Neural cell (in vitro differentiated cells): ENCODE results near the gene VPS13D. TPM values are rescaled to one million over a fixed set of nuclear protein-coding genes. Genes with fewer than 3 reads are reported as not detected.

Experiments
- H2AFZ ChIP-seq: fragments of 200-600, 300-800 bp; sonication (generic), shearing (Covaris generic); 2 replicates; pipeline ENCODE4 v1.6.0; 2014; ENCODE audit warnings: low read depth, mild to moderate bottlenecking, antibody characterized with exemption, low read length, moderate library complexity
- H3F3A ChIP-seq: fragments of 200-600 bp; shearing (Covaris generic); 2 replicates; pipeline ENCODE4 v1.6.1; 2016; ENCODE audit warnings: mild to moderate bottlenecking, moderate library complexity, mixed read lengths, antibody characterized with exemption, low read length; ENCODE audit not compliant: insufficient read depth, poor library complexity, severe bottlenecking
- H3K27ac ChIP-seq: fragments of 200-600, 300-800 bp; sonication (generic), shearing (Covaris generic); 2 replicates; pipeline ENCODE4 v1.5.1; 2014; ENCODE audit warnings: mild to moderate bottlenecking, low read length, moderate library complexity
- H3K27me3 ChIP-seq: fragments of 300-800, 200-600 bp; sonication (generic), shearing (Covaris generic); 2 replicates; pipeline ENCODE4 v1.6.0; 2014; ENCODE audit warnings: mild to moderate bottlenecking, low read depth, low read length, moderate library complexity; ENCODE audit not compliant: insufficient read depth
- H3K36me3 ChIP-seq: fragments of 300-800, 200-600 bp; sonication (generic), shearing (Covaris generic); 2 replicates; pipeline ENCODE4 v1.5.1; 2014; ENCODE audit warnings: mild to moderate bottlenecking, antibody characterized with exemption, low read length, moderate library complexity; ENCODE audit not compliant: insufficient read depth
- H3K4me2 ChIP-seq: fragments of 300-800, 200-600 bp; sonication (generic), shearing (Covaris generic); 2 replicates; pipeline ENCODE4 v1.6.0; 2014; ENCODE audit warnings: mild to moderate bottlenecking, low read length
- H3K4me3 ChIP-seq: fragments of 300-800, 200-600 bp; sonication (generic), shearing (Covaris generic); 2 replicates; pipeline ENCODE4 v1.5.1; 2014; ENCODE audit warnings: mild to moderate bottlenecking, low read length, moderate library complexity
- H3K79me2 ChIP-seq: fragments of 200-600 bp; shearing (Covaris generic); replicated peaks from 2 replicates; pipeline ENCODE4 v1.6.0; 2014; ENCODE audit warnings: mild to moderate bottlenecking, low read length, moderate library complexity; ENCODE audit not compliant: insufficient read depth
- H3K9ac ChIP-seq: fragments of 300-800, 200-600 bp; sonication (generic), shearing (Covaris generic); 2 replicates; pipeline ENCODE4 v1.6.1; 2016; ENCODE audit warnings: mild to moderate bottlenecking, low read length, mixed read lengths
- H3K9me2 ChIP-seq: fragments of 200-600 bp; shearing (Covaris generic); 2 replicates; pipeline ENCODE4 v1.6.1; 2016; ENCODE audit warnings: mild to moderate bottlenecking, low read length, mixed read lengths; ENCODE audit not compliant: insufficient read depth
- H3K9me3 ChIP-seq: fragments of 200-600, 300-800 bp; sonication (generic), shearing (Covaris generic); 2 replicates; pipeline ENCODE4 v1.6.1; 2016; ENCODE audit warnings: mild to moderate bottlenecking, mixed run types, low read length, moderate library complexity, mixed read lengths
- H4K20me1 ChIP-seq: fragments of 200-600 bp; shearing (Covaris generic); 2 replicates; pipeline ENCODE4 v1.6.1; 2016; ENCODE audit warnings: mild to moderate bottlenecking, mixed run types; ENCODE audit not compliant: insufficient read depth
- CTCF ChIP-seq: fragments of 450-650 bp; IDR thresholded peaks from 2 replicates; pipeline ENCODE4 v1.5.1; 2014; ENCODE audit warnings: antibody characterized with exemption, mild to moderate bottlenecking, moderate library complexity; ENCODE audit not compliant: poor library complexity, severe bottlenecking
- EP300 ChIP-seq: fragments of 450-650 bp; conservative IDR thresholded peaks from 2 replicates; pipeline ENCODE4 v1.6.1; 2014; ENCODE audit warnings: antibody characterized with exemption, mild to moderate bottlenecking, moderate library complexity; ENCODE audit not compliant: poor library complexity, severe bottlenecking
- EZH2 ChIP-seq: fragments of 200-600, 300-800 bp; shearing (Covaris generic), sonication (generic); IDR thresholded peaks from 2 replicates; pipeline ENCODE4 v1.6.1; 2014; ENCODE audit warnings: antibody characterized with exemption, low read length, borderline replicate concordance, mild to moderate bottlenecking; ENCODE audit not compliant: insufficient read depth, poor library complexity, severe bottlenecking
- MXI1 ChIP-seq: fragments of 450-650 bp; conservative IDR thresholded peaks from 2 replicates; pipeline ENCODE4 v1.6.1; 2014; ENCODE audit warnings: antibody characterized with exemption, mild to moderate bottlenecking; ENCODE audit not compliant: poor library complexity, severe bottlenecking
- POLR2AphosphoS5 ChIP-seq: IDR thresholded peaks from 2 replicates; pipeline ENCODE4 v1.6.1; 2012
- RAD21 ChIP-seq: fragments of 450-650 bp; conservative IDR thresholded peaks from 2 replicates; pipeline ENCODE4 v1.6.1; 2014; ENCODE audit warnings: antibody characterized with exemption, mild to moderate bottlenecking, moderate library complexity
- SMC3 ChIP-seq: fragments of 450-650 bp; conservative IDR thresholded peaks from 2 replicates; pipeline ENCODE4 v1.6.1; 2014; ENCODE audit warnings: antibody characterized with exemption, mild to moderate bottlenecking, moderate library complexity; ENCODE audit not compliant: poor library complexity
- TAF1 ChIP-seq: IDR thresholded peaks from 2 replicates; pipeline ENCODE4 v1.6.1; 2012; ENCODE audit warnings: low read depth
- polyA plus RNA-seq: library from polyadenylated mRNA; depleted of rRNA; stranded (reverse); fragments of >200 nt; gene quantifications from 2 replicates; pipeline ENCODE4 v1.2.3, GENCODE V29; 2014
- TF ChIP-seq, protein P1 (sequence below): IDR thresholded peaks from 2 replicates; pipeline ENCODE4 v1.6.1; 2012; ENCODE audit warnings: borderline replicate concordance

VPS13D gene
- polyA plus RNA-seq, 1 donor from 2014 or later, result 24.5 TPM

GRCh38 chr1:12542616-12543592, 313.1 kb downstream of the VPS13D start:
- Histone ChIP-seq H3K27ac (no peak overlapping the region), H3K79me2 (no peaks in the 10 kb centered on the region), H4K20me1 (no peaks in the 10 kb centered on the region), H3K9ac (no peak overlapping the region), H3K9me3 (no peaks in the 10 kb centered on the region), H2AFZ (no peak overlapping the region), H3K27me3 (no peaks in the 10 kb centered on the region), H3K4me2 (no peak overlapping the region), H3K36me3 (no peaks in the 10 kb centered on the region), H3K9me2 (no peaks in the 10 kb centered on the region), H3K4me3 (no peak overlapping the region), H3F3A (no peaks in the 10 kb centered on the region)
- no peak for TF ChIP-seq MXI1
- no peak for TF ChIP-seq POLR2AphosphoS5
- no peak for TF ChIP-seq EZH2
- TF ChIP-seq, protein P1, sequence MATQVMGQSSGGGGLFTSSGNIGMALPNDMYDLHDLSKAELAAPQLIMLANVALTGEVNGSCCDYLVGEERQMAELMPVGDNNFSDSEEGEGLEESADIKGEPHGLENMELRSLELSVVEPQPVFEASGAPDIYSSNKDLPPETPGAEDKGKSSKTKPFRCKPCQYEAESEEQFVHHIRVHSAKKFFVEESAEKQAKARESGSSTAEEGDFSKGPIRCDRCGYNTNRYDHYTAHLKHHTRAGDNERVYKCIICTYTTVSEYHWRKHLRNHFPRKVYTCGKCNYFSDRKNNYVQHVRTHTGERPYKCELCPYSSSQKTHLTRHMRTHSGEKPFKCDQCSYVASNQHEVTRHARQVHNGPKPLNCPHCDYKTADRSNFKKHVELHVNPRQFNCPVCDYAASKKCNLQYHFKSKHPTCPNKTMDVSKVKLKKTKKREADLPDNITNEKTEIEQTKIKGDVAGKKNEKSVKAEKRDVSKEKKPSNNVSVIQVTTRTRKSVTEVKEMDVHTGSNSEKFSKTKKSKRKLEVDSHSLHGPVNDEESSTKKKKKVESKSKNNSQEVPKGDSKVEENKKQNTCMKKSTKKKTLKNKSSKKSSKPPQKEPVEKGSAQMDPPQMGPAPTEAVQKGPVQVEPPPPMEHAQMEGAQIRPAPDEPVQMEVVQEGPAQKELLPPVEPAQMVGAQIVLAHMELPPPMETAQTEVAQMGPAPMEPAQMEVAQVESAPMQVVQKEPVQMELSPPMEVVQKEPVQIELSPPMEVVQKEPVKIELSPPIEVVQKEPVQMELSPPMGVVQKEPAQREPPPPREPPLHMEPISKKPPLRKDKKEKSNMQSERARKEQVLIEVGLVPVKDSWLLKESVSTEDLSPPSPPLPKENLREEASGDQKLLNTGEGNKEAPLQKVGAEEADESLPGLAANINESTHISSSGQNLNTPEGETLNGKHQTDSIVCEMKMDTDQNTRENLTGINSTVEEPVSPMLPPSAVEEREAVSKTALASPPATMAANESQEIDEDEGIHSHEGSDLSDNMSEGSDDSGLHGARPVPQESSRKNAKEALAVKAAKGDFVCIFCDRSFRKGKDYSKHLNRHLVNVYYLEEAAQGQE, result no peak
- TF ChIP-seq TAF1, result no peak
- no peak for TF ChIP-seq EP300
- TF ChIP-seq SMC3, result no peak

DNA sequence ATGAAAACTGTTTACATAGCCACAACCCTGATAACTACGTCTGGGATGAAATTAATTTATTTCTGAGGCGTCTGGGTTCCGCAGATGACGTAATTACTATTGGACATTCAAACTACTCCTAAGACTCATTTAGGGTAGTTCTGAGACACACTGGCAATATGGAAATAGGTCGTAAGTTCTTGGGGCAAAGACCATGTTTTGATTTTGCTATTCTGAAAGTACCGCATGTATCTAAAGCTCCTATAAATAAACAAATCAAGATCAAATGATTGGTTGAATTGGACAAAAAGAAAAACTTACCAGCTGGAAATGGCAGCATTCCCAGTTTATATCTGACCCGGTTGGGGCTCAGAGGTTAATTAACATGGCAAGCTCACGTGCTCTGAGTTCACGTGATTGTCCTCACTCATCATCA, 313.9 kb downstream of the VPS13D start:
- Histone ChIP-seq H4K20me1 (no peaks in the 10 kb centered on the region), H2AFZ (no peak overlapping the region), H3K4me2 (no peak overlapping the region), H3K9ac (no peak overlapping the region), H3K36me3 (no peaks in the 10 kb centered on the region), H3K4me3 (no peak overlapping the region), H3K79me2 (no peaks in the 10 kb centered on the region), H3K9me3 (no peaks in the 10 kb centered on the region), H3F3A (no peaks in the 10 kb centered on the region), H3K27ac (no peak overlapping the region), H3K27me3 (no peaks in the 10 kb centered on the region), H3K9me2 (no peaks in the 10 kb centered on the region)
- TF ChIP-seq POLR2AphosphoS5, result no peak
- TF ChIP-seq CTCF, result no peak
- no peak for TF ChIP-seq TAF1
- TF ChIP-seq RAD21, result no peak
- no peak for TF ChIP-seq MXI1
- TF ChIP-seq, protein P1, result no peak
- no peak for TF ChIP-seq EZH2
- TF ChIP-seq SMC3, result no peak
- TF ChIP-seq EP300, result no peak
